ENCODE data around the gene HHAT.

GRCh38 chr1:210598135-210598652 is 269.5 kb downstream of the HHAT start:
- TF ChIP-seq CTCF (optimal IDR thresholded peaks at IDR 0.05 in 1 of 3, IDR thresholded peaks at IDR 0.05 in 1 of 3, conservative IDR thresholded peaks at IDR 0.05 in 1 of 3; ENCODE audit: extremely low read depth in 1 of 3, insufficient read depth in 2 of 3, low read length in 3 of 3) (no peak), EZH2 (IDR thresholded peaks at IDR 0.05; ENCODE audit: low read length) (no peak)
